GM12892 (cell line): ENCODE measurements around the gene CERT1.

Source experiments
- POLR2A ChIP-seq: IDR thresholded peaks from 2 replicates; pipeline ENCODE4 v1.6.1; 2011; ENCODE audit warnings: low read depth, low read length, control low read depth
- POLR2AphosphoS5 ChIP-seq: IDR thresholded peaks from 2 replicates; pipeline ENCODE4 v1.6.1; 2011; ENCODE audit warnings: low read depth, low read length, control low read depth
- TAF1 ChIP-seq: IDR thresholded peaks from 2 replicates; pipeline ENCODE4 v1.6.1; 2011; ENCODE audit warnings: low read depth, mild to moderate bottlenecking, control low read depth, low read length, borderline replicate concordance

- TF ChIP-seq POLR2A: no peak
- no peak for TF ChIP-seq TAF1
- TF ChIP-seq POLR2AphosphoS5: no peak
These were observed 2.9 kb upstream of the CERT1 start for GRCh38 chr5:75514323-75514722.
